Measurements from ENCODE around the gene OR2J1.
"Not testable (repeated sequence)": the region's sequence is repeated elsewhere in the genome, so short reads cannot be mapped to it uniquely, and the experiment has no call there.

The OR2J1 gene

GRCh38 chr6:29099190-29099589 lies at the start of gene OR2J1:
Gene OR2J1, plus strand, starts transcription at chr6:29099490. Its CDS starts 1,453 bp downstream, at chr6:29100943.
- DNase-seq (ENCODE audit: low spot score): no peak

GRCh38 chr6:29051680-29052079 lies 47.6 kb upstream of the OR2J1 start:
- no peak for DNase-seq (ENCODE audit: low spot score)

- peak; percentile 53 for DNase-seq (ENCODE audit: low spot score)
These were observed 27.2 kb upstream of the OR2J1 start for GRCh38 chr6:29071831-29072723.

- no peak for DNase-seq (ENCODE audit: low spot score)
These were observed 20.1 kb upstream of the OR2J1 start for GRCh38 chr6:29079203-29079602.

- DNase-seq (ENCODE audit: low spot score): no peak
These were observed 18.0 kb upstream of the OR2J1 start for GRCh38 chr6:29081312-29081711.

- no peak for DNase-seq (ENCODE audit: low spot score)
These were observed 16.8 kb upstream of the OR2J1 start for GRCh38 chr6:29082457-29082856.

- DNase-seq (ENCODE audit: low spot score): no peak
These were observed 12.1 kb upstream of the OR2J1 start, which contains the start of gene OR2B3 for GRCh38 chr6:29087213-29087612. Gene OR2B3, minus strand, starts transcription at chr6:29087313. Its CDS starts 65 bp downstream, at chr6:29087248.

GRCh38 chr6:29092957-29093356 lies 6.3 kb upstream of the OR2J1 start:
- DNase-seq (ENCODE audit: low spot score): no peak

GRCh38 chr6:29097803-29098202 lies 1.5 kb upstream of the OR2J1 start:
- no peak for DNase-seq (ENCODE audit: low spot score)

GRCh38 chr6:29107758-29108157 lies 8.5 kb downstream of the OR2J1 start, which contains the start of gene OR2J3:
Gene OR2J3, plus strand, starts transcription at chr6:29108058. Its CDS starts 3,833 bp downstream, at chr6:29111891.
- no peak for DNase-seq (ENCODE audit: low spot score)

- no peak for DNase-seq (ENCODE audit: low spot score)
These were observed 12.8 kb downstream of the OR2J1 start for GRCh38 chr6:29112135-29112534.

- DNase-seq (ENCODE audit: low spot score): not testable (repeated sequence)
These were observed 15.7 kb downstream of the OR2J1 start for GRCh38 chr6:29114964-29115363.

- DNase-seq (ENCODE audit: low spot score): no peak
These were observed 30.2 kb downstream of the OR2J1 start for GRCh38 chr6:29129326-29130012.

- no peak for DNase-seq (ENCODE audit: low spot score)
These were observed 31.4 kb downstream of the OR2J1 start for GRCh38 chr6:29130644-29131043.

- DNase-seq (ENCODE audit: low spot score): no peak
These were observed 32.4 kb downstream of the OR2J1 start for GRCh38 chr6:29131691-29132090.

- DNase-seq (ENCODE audit: low spot score): no peak
These were observed 38.4 kb downstream of the OR2J1 start for GRCh38 chr6:29137724-29138123.

- no peak for DNase-seq (ENCODE audit: low spot score)
These were observed 42.3 kb downstream of the OR2J1 start for GRCh38 chr6:29141606-29142005.

GRCh38 chr6:29142309-29142708 lies 43.0 kb downstream of the OR2J1 start:
- DNase-seq (ENCODE audit: low spot score): no peak

GRCh38 chr6:29146179-29146578 lies 46.9 kb downstream of the OR2J1 start:
- DNase-seq (ENCODE audit: low spot score): no peak

GRCh38 chr6:29147074-29147473 lies 47.8 kb downstream of the OR2J1 start:
- no peak for DNase-seq (ENCODE audit: low spot score)

- DNase-seq (ENCODE audit: low spot score): not testable (repeated sequence)
These were observed 50.2 kb downstream of the OR2J1 start for GRCh38 chr6:29149444-29149843.

Data from COLO829 (cell line).